Measurements from ENCODE around the gene MED13L.

- TF ChIP-seq ZNF423 (CRISPR knock-in tag; IDR thresholded peaks at IDR 0.05) (no peak), CTCF (IDR thresholded peaks at IDR 0.05) (no peak), CREM (CRISPR knock-in tag; IDR thresholded peaks at IDR 0.05) (no peak), JUN (CRISPR knock-in tag; IDR thresholded peaks at IDR 0.05) (no peak), CBFB (CRISPR knock-in tag; IDR thresholded peaks at IDR 0.05; ENCODE audit: low read depth) (no peak), E2F1 (CRISPR knock-in tag; IDR thresholded peaks at IDR 0.05) (no peak), USF2 (CRISPR knock-in tag; IDR thresholded peaks at IDR 0.05) (no peak)
Observed at GRCh38 chr12:115953450-115953849, 324.0 kb downstream of the MED13L start.

Data from WTC11 (cell line).